HuH-7 (cell line): ENCODE data around the gene KLF15.
"Not testable (repeated sequence)": the region's sequence is repeated elsewhere in the genome, so short reads cannot be mapped to it uniquely, and the experiment has no call there.

ENCODE experiments used
- DNase-seq: peaks from one replicate; pipeline ENCODE4 v3.0.0; 2011; ENCODE audit warnings: low spot score

KLF15 gene

GRCh38 chr3:126346466-126346865, 10.7 kb downstream of the KLF15 start:
- DNase-seq, result no peak

DNA sequence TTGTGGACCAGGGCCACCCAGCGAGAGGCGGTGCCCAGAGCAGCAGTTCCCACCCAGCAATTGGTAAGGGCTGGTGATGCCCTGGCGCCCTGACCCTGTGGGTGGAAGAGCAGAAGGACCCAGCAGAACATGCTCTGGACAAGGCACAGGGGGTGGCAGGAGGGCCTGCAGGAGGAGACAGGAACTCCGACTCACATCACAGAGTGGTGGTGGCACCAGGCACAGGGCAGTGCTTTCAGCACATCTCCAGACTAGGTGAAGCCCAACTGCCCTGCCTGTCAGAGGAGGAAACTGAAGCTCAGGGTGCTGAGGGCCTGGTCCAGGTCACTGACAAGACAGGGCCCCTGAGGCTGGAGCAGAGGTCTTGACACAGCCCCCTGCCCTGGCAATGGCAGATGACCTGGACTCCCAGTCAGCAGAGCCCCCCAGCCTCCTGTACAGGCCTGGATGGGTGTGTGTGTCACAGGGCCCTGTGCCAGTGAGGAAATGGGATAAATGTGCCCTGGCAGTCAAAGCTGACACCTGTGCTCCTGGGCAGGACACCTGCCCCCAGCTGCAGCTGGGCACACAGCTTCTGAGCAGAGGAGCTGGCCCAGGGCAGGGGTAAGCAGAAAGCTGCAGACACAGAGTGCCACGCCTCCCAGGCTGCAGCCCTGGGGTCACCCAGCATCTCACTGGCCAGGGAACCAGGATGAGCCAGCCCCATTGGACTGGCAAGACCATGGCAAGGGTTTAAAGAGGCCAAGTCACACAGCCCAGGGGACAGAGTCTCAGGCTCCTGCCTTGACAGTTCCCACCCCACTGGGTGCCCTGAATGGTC, 11.4 kb downstream of the KLF15 start:
- no peak for DNase-seq

GRCh38 chr3:126345231-126345630, 12.0 kb downstream of the KLF15 start:
- no peak for DNase-seq

GRCh38 chr3:126344380-126345041, 12.7 kb downstream of the KLF15 start:
- DNase-seq, result no peak

GRCh38 chr3:126343649-126344035, 13.6 kb downstream of the KLF15 start:
- no peak for DNase-seq

DNA sequence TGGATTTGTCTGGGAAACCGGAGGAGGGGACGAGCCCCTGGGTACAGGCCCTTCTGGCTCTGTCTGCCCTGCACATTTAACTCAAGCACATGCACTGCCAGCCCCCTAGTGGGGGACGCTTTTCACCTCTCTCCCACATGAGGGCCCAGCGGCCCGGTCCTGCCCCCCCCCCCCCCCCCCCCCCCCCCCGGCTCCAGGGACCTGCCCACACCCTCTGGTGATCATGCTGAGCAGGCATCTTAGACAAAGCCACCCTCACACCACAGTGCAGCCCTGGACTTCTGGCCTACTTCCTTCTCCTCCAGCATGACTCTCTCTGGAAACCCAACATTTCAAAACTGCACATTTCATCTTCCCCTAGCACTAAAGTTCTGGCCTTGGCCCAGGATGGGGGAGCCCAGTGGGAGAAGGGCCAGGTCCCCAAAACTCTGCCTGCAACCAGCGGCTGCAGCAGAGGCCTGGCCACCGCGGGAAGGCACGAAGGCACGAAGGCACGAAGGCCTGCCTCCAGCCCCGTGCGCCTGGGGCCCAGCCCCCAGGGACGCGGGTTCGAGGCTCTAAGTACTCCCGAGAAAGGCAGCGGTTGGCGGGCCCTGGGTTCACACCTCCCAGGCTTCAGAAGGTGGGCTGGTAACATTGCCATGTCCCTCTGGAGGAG, 14.1 kb downstream of the KLF15 start:
- DNase-seq, result no peak

DNA sequence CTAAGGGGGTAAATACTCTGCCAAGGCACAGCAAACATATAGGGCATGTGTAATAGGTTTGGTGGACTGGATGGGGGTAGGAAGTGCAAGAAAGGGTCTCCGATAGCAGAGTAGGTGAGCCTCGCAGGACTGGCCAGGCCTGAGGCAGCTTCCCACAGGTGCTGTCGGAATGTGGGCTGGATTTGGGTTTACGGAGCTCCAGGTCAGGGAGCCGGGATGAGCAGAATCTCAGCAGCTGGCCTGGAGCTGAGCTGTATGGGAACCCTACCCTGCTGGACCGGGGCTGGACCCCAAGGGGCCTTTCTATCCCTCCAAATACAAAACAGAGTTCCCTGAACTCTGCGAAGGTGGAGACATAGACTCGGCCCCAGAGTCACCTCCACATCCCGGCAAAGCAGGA, 15.0 kb downstream of the KLF15 start:
- no peak for DNase-seq

DNA sequence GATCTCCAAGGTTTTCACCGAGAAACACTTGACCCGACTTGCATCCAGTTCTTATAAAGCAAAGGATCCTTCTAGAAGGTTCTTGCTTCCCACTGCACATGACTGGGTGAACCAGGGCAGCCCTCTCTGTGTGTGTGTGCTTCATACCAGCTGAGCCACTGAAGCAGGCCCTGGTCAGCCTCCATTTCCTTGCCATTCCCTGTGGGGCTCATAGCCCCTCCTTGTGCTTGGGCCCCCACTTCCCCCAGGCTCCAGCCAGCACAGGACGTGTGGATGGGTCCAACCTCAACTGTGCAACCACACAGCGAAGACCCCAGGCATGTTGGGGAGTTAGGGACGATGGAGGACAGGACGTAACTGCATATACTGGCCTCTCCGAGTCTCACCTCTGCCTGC, 15.5 kb downstream of the KLF15 start:
- DNase-seq, result no peak

- peak; percentile 31 for DNase-seq
Observed at GRCh38 chr3:126340943-126341754, 16.1 kb downstream of the KLF15 start.

GRCh38 chr3:126340596-126340942, 16.6 kb downstream of the KLF15 start:
- no peak for DNase-seq

GRCh38 chr3:126340081-126340511, 17.1 kb downstream of the KLF15 start:
- no peak for DNase-seq

- DNase-seq, result no peak
Observed at GRCh38 chr3:126339466-126339865, 17.7 kb downstream of the KLF15 start.

DNA sequence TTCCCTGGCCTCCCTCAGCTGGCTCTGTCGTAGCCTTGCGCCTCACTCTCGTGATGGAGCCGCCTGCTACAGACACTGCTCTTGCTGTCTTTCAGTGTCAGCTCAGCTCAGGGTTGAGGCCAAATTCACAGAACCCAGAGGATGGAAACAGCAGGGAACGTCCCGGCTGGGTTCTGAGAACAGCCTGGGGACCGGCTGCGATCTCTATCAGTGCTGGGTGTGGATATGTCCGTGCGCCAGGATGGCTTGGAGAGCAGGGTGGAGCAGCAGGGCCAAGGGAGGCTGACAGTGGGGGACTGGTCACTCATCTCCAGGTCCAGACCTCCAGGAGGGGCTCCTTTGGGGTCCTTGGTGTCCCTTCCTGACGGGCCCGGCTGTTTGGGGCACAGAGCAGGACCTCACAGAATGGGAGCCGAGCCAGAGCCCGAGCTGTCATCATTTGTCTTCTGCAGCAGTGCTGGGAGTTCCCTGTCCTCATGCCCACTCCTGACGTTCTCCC, 18.4 kb downstream of the KLF15 start:
- no peak for DNase-seq

DNA sequence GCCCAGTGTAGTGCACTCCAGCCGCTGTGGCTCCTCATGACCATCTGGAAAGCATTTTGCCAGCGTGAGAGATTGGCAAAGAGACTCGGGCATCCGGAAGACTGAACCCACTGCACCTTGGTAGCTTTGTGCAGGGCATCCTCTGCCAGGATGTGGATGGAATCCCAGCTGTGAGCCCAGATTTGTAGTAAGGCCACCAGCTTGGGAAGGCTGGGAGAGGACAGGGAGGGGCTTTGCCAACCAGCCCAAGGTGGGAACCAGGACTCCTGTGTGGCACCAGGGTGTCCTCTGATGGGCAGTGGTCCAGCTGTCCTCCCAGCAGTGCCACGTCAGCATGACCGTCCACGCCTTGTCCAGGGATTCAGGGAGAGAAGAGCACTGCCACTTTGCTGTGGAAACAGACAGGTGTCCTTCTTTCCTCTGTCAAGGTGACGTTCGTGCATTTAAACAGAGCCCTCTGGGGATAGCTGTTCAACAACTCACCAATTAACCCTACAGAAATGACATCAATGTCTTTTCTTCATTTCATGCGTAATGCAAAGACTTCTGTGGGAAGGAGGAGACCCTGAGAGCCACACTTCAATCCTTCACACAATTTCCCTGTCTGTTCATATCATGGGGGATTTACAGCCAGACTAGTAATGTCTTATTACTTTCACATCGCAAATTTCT, 19.1 kb downstream of the KLF15 start:
- DNase-seq, result no peak

GRCh38 chr3:126331812-126332336, 25.3 kb downstream of the KLF15 start:
- DNase-seq, result not testable (repeated sequence)

DNA sequence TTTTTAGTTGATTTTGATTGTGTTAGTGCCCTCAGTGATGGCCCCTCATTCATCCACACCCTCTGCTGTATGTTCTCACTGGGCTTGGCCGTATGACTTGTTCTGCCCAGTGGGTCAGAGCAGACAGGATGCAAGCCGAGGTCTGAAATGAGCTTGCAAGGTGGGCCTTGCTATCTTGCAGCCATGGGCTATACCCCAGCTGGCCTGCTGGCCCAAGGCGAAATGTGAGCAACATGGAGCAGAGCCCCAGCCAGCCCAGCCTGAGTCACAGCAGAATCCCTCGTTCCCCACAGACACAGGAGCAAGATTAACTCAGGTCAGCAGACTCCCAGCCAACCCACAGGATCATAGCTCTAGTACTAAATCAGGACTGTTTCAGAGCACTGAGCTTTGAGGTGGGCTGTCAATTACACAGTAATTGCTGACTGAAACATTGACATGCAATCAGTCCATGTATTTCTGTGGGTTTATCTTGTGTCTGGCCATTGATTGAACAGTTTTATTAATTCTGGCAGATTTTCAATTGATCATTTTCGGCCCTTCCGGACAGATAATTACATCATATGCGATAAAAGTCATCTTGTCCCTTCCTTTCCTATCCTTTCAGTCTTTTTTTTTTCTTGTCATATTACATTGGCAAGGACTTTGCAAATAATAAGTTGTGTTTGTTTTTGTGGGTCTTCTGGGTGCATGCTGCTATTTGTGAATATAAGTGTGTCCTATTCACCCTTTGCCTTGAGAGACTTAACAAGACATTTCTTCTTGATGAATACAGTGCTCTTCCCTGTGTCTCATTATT, 27.1 kb downstream of the KLF15 start:
- no peak for DNase-seq

- no peak for DNase-seq
Observed at GRCh38 chr3:126326629-126327028, 30.6 kb downstream of the KLF15 start.

DNA sequence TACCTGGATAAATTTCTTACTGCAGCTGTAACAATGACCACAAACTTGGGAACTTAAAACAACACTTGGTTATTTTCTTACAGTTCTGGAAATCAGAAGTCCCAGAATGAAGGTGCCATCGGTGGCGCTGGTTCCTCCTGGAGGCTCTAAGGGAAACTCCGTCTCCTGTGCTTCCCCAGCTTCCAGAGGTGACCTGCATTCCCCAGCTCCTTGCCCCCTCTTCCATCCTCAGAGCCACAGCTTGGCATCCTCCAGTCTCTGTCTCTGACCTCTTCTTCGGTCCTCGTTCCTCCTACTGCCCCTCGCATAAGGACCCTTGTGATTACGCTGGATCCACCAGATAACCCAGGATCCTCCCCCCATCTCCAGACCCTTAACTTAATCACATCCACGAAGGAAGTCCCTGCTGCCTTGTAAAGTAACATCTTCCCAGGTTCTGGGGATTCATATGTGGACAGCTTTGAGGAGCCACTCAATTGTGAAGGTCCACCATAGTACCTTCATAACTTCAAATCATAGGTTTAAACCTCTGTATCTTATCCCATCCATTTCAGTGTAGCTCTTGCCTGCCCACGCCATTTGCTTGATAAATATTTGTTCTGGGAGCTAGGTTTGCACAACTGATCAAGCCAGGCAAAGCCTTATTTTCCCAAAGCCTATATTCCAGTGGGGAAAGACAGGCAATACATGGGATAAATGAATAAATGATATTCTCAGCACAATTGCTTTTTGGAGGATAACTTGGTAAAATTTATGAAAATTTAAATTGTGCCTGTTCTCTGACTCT, 34.8 kb downstream of the KLF15 start:
- DNase-seq, result no peak

GRCh38 chr3:126321490-126321889, 35.7 kb downstream of the KLF15 start:
- DNase-seq, result no peak
